Esophagus squamous epithelium (tissue), 4 donors: ENCODE data around the gene SYNRG.

Experiments used
- POLR2A ChIP-seq, 4 donors: fragments of 450-650 bp; IDR thresholded peaks; one replicate each; pipeline ENCODE4 v1.6.1; 2017; ENCODE audit warnings: antibody characterized with exemption in 4 of 4, mild to moderate bottlenecking in 4 of 4, moderate library complexity in 3 of 4
- TF ChIP-seq, protein P1 (sequence below), 6 experiments: fragments of 450-650 bp in 4 of 6; fragments of 200-600 bp in 2 of 6; sonication (generic) in 2 of 6; IDR thresholded peaks; one replicate each; pipeline ENCODE4 v1.5.1; 2016 to 2019; ENCODE audit warnings: antibody characterized with exemption in 6 of 6, mild to moderate bottlenecking in 4 of 6, moderate library complexity in 4 of 6

DNA sequence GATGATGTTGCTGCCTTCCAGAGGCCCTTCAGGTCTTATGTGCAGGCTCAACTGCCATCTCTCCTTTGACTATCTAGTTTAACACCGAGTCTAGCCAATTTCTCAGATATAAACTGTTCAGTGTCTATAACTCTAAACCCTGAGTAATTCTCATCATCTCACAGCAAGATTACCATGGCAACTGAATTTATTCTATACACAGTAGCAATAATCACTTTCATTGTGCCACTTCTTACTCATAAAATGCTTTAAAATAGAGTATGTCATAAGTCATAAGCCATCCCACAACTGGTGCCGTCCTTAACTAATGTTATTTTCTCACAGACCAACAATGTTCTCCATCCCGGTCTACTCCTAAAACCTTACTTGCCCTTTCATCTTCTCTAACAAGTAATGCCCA lies 45.0 kb downstream of the SYNRG start:
- TF ChIP-seq, protein P1, sequence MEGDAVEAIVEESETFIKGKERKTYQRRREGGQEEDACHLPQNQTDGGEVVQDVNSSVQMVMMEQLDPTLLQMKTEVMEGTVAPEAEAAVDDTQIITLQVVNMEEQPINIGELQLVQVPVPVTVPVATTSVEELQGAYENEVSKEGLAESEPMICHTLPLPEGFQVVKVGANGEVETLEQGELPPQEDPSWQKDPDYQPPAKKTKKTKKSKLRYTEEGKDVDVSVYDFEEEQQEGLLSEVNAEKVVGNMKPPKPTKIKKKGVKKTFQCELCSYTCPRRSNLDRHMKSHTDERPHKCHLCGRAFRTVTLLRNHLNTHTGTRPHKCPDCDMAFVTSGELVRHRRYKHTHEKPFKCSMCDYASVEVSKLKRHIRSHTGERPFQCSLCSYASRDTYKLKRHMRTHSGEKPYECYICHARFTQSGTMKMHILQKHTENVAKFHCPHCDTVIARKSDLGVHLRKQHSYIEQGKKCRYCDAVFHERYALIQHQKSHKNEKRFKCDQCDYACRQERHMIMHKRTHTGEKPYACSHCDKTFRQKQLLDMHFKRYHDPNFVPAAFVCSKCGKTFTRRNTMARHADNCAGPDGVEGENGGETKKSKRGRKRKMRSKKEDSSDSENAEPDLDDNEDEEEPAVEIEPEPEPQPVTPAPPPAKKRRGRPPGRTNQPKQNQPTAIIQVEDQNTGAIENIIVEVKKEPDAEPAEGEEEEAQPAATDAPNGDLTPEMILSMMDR (IDR thresholded peaks at IDR 0.05): no peak
- no peak for TF ChIP-seq POLR2A (IDR thresholded peaks at IDR 0.05)
